GM12878 (cell line): Measurements from ENCODE around the gene B4GALT7. TPM values are rescaled to one million over a fixed set of nuclear protein-coding genes. Genes with fewer than 3 reads are reported as not detected.

Source experiments
- FOXK2 ChIP-seq: fragments of 450-650 bp; IDR thresholded peaks from 2 replicates; pipeline ENCODE4 v1.6.1; 2017; ENCODE audit warnings: mild to moderate bottlenecking, moderate library complexity
- JUNB ChIP-seq: IDR thresholded peaks from 2 replicates; pipeline ENCODE4 v1.6.1; 2016; ENCODE audit warnings: antibody characterized with exemption, mild to moderate bottlenecking
- MYB ChIP-seq: fragments of 150-350 bp; IDR thresholded peaks from 2 replicates; pipeline ENCODE4 v1.6.1; 2014; ENCODE audit warnings: mild to moderate bottlenecking, low read depth, low read length, borderline replicate concordance
- NFXL1 ChIP-seq: fragments of 450-650 bp; IDR thresholded peaks from 2 replicates; pipeline ENCODE4 v1.6.1; 2017; ENCODE audit warnings: antibody characterized with exemption, mild to moderate bottlenecking, borderline replicate concordance
- NFYA ChIP-seq: IDR thresholded peaks from 2 replicates; pipeline ENCODE4 v1.6.1; 2011; ENCODE audit warnings: low read depth, mild to moderate bottlenecking, low read length, improper control_type of control experiment, borderline replicate concordance
- POLR2AphosphoS2 ChIP-seq: IDR thresholded peaks from 2 replicates; pipeline ENCODE4 v1.6.1; 2011; ENCODE audit warnings: low read depth, mild to moderate bottlenecking, low read length, improper control_type of control experiment, moderate library complexity
- RAD21 ChIP-seq: IDR thresholded peaks from 2 replicates; pipeline ENCODE4 v1.6.1; 2011; ENCODE audit warnings: mild to moderate bottlenecking, low read depth, low read length, moderate library complexity; ENCODE audit not compliant: insufficient read depth
- RUNX3 ChIP-seq: IDR thresholded peaks from 2 replicates; pipeline ENCODE4 v1.6.1; 2012; ENCODE audit warnings: low read length, inconsistent platforms
- SKIL ChIP-seq: fragments of 450-650 bp; IDR thresholded peaks from 2 replicates; pipeline ENCODE4 v1.6.1; 2017; ENCODE audit warnings: mild to moderate bottlenecking, low read depth, inconsistent platforms; ENCODE audit not compliant: poor library complexity, severe bottlenecking
- ZSCAN29 ChIP-seq: fragments of 450-650 bp; IDR thresholded peaks from 2 replicates; pipeline ENCODE4 v1.6.1; 2017; ENCODE audit warnings: mild to moderate bottlenecking, moderate library complexity
- polyA plus RNA-seq, 11 experiments: library from polyadenylated mRNA; depleted of rRNA in 4 of 11; unstranded in 6 of 11; stranded (reverse) in 5 of 11; fragments of >200 nt; fragmentation: Nextera tagmentation in 4 of 11; fragmentation: Illumina TruSeq in 1 of 11; extraction: Ambion mirVana in 4 of 11; extraction: Trizol in 1 of 11; gene quantifications; 1 replicate in 1 of 11; 2 replicates in 10 of 11; pipeline versions ENCODE4 v1.2.1 to v1.2.3, GENCODE V29; 2011 to 2016; ENCODE audit warnings: inconsistent platforms in 2 of 11, missing spikeins in 2 of 11, low read depth in 1 of 11
- total RNA-seq, 4 experiments: library from RNA; depleted of rRNA in 3 of 4; stranded (reverse); fragments of >200 nt in 3 of 4; fragmentation: Illumina TruSeq in 1 of 4; extraction: Trizol in 1 of 4; gene quantifications; 2 replicates each; pipeline versions ENCODE4 v1.2.1 to v1.2.3, GENCODE V29; 2013 to 2021
- TF ChIP-seq, protein P1 (sequence below): fragments of 450-650 bp; IDR thresholded peaks from 2 replicates; pipeline ENCODE4 v1.6.1; 2014; ENCODE audit warnings: mild to moderate bottlenecking

The B4GALT7 gene
- total and polyA plus RNA-seq, 10 of the 15 experiments (the other 5 are each of a cell fraction or from before 2014, with no cell fraction given), result 0.34 to 27.3 (median 16.4) TPM

DNA sequence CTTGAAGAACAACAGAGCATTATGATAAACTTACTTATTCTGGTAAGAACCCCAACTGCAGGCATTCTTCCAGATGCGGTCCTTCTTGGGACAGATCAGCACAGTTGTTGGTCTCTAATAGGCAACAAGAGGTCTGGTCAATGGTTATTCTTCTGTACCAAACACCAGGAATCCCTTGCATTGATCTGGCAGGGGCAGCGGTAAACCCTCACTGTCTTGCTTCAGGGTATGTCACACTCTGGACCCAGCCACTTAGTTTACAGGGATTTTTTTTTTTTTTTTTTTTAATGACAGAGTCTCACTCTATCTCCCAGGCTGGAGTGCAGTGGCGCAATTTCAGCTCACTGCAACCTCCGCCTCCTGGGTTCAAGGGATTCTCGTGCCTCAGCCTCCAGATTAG, 44.3 kb upstream of the B4GALT7 start (continued):
- TF ChIP-seq RAD21 (no peak), FOXK2 (no peak), RUNX3 (no peak), JUNB (no peak), ZSCAN29 (no peak), NFYA (no peak), MYB (no peak), NFXL1 (no peak), POLR2AphosphoS2 (no peak), SKIL (no peak)
- TF ChIP-seq, protein P1, sequence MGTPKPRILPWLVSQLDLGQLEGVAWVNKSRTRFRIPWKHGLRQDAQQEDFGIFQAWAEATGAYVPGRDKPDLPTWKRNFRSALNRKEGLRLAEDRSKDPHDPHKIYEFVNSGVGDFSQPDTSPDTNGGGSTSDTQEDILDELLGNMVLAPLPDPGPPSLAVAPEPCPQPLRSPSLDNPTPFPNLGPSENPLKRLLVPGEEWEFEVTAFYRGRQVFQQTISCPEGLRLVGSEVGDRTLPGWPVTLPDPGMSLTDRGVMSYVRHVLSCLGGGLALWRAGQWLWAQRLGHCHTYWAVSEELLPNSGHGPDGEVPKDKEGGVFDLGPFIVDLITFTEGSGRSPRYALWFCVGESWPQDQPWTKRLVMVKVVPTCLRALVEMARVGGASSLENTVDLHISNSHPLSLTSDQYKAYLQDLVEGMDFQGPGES, result no peak
